GM19240 (cell line): ENCODE results near the gene SHTN1.

Source experiments
- DNase-seq: peaks from one replicate; pipeline ENCODE4 v3.0.0; 2011; ENCODE audit warnings: low spot score; ENCODE audit not compliant: insufficient read length

SHTN1 gene, protein sequence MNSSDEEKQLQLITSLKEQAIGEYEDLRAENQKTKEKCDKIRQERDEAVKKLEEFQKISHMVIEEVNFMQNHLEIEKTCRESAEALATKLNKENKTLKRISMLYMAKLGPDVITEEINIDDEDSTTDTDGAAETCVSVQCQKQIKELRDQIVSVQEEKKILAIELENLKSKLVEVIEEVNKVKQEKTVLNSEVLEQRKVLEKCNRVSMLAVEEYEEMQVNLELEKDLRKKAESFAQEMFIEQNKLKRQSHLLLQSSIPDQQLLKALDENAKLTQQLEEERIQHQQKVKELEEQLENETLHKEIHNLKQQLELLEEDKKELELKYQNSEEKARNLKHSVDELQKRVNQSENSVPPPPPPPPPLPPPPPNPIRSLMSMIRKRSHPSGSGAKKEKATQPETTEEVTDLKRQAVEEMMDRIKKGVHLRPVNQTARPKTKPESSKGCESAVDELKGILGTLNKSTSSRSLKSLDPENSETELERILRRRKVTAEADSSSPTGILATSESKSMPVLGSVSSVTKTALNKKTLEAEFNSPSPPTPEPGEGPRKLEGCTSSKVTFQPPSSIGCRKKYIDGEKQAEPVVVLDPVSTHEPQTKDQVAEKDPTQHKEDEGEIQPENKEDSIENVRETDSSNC

GRCh38 chr10:117005026-117005526, at the start of gene SHTN1:
Gene SHTN1 (minus strand): TSS chr10:117005187. CDS start chr10:117005079, 108 bp downstream.
- no peak for DNase-seq

- DNase-seq, result no peak
These were observed 48.5 kb upstream of the SHTN1 start for GRCh38 chr10:117053482-117053881.

GRCh38 chr10:117047947-117048346, 43.0 kb upstream of the SHTN1 start:
- no peak for DNase-seq

GRCh38 chr10:117016266-117016665, 11.3 kb upstream of the SHTN1 start:
- no peak for DNase-seq

DNA sequence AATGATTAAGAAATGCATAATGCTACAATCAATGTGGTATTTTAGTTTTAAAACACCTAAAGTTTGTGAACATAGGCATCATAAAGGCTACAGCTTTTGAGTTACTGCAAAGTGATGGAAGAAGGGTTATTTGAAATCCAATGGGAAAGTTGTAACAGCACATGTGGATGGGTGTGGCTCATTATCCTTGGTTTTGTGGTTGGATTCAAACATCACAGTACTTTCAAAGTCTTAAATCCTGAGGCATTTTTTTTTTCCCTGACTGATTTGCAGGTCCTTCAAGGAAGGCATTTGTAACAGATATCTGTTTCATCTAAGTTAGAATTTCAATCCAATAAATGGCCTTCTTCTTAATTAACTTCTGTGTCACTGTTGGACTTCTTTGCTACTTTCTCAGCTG, 9.8 kb upstream of the SHTN1 start:
- DNase-seq, result no peak

DNA sequence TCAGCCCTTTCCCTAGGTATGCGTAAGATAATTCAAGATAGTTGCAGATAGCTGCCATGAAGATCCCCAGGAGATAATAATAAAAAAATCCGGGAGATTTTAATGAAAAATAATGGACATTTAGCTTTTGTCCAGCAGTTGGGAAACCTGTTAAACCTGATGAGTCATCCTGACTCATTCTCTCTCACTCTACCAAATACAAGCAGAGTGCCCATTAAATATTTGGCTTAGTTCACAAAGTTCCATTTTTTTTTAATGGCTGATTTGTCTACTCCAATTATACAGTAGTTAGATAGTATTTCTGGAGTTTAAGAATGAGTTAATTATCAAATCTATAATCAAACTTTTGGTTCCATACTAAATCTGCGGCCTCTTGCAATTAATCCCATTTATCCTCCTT, 2.1 kb upstream of the SHTN1 start:
- DNase-seq, result no peak

- DNase-seq, result no peak
These were observed 604 bp upstream of the SHTN1 start for GRCh38 chr10:117005527-117006055.

DNA sequence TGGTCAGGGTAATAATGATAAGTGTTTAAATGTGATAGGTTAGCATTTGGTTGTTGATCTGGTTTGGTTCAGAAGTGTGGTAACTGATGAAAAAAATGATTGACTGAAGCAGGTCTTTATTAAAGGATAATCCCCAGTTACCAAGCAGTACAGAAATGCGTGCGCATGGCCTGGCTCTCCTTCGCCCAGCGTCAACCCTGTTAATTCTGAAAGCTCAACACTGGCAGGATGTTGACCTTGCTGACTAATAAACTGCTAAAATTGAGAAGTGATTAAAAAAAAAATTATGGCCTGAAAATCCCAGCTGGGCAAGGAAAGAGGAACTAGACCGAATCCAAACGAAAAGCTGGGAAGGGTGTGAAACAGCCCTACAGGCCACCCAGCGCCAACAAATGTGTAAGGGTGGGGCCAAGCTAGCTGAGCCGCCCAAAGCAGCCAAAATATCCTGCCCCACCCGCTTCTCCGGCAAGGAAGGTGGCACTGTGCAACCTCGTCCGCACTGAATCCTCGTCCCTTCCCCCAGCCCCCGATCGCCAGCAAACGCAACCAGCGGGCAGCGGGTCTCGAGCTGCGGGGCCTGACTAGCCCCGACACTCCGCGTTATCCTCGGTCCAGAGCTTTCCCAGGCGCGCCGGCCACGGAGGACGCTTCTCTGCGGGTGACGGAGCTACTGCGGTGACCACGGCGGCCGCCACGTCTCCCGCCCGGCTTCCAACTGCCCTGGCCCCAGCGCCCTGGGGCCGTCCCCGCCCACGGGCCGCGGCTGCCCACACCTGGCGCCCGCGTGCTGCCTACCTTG, 561 bp downstream of the SHTN1 start:
- no peak for DNase-seq

- DNase-seq, result no peak
These were observed 1.7 kb downstream of the SHTN1 start for GRCh38 chr10:117003336-117003735.

DNA sequence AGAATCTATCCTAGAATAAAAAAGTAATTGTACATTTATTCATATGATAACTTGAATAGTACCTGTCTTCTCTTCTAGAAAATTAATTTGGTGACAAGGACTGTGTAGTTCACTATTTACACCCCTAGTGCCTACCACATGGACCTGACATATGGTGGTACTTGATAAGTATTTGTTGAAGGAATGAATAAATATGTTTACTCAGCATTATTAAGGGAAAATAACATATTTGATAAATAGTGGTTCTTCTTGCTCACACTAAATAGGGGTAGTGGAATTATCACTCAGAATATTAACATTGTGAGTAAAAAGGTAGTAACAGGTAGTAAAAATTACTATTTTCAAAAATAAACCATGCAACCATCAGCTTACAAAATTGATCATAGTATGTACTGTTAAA, 2.8 kb downstream of the SHTN1 start:
- DNase-seq, result no peak

DNA sequence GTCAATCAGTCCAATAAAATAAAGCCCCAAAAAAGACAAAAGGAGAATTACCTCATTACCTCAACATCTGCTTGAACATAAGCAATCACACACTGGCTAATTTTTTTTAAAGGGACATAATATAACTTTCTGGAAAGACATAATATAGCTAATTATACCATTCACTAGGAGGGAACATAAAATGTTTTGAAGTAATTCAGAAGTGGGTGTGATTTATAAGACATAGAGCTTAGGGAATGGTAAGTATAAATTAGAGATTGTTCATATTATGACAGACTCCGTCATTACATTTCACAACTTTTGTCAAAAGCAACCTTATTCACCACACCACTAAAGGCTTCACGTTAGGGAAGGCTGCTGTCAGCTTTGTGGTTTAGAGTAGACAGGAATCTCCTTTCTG, 3.8 kb downstream of the SHTN1 start:
- DNase-seq, result no peak

DNA sequence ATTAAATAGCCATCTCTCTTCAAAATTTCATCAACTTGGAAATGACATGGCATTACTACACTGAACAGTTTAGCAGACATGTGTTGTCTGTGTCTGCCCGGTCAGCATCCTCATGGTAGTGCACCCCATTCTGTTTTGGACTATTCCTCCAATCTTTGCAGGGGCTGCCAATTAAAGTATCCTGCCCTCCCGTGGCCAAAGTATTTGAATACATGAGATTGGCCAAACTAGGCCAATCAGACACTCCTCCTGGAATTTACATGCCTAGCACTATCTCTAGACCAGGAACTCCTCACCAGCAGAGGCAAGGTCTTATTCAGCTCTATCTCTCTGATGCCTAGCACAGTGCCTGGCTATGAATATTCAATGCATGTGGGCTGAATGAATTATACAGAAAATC, 4.4 kb downstream of the SHTN1 start:
- DNase-seq, result no peak

- no peak for DNase-seq
These were observed 6.8 kb downstream of the SHTN1 start for GRCh38 chr10:116998172-116998571.

DNA sequence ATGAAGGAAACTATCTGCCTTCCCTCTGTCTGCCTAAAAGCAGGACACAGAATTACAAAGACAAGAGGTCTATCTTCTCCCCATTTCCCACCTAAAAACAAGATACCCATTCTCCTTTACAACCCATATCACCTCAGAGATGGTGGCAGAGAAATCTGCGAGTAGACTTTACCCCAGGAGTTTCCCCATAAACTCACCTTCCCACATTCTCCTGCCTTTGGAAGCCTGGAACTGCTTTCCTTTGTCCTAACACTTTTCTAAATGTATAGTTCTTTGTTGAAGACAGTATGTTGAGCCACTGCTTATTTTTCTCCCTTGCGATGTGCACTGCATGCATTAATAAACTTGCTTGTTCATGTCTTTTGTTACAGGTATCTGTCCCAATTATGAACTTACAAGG, 8.0 kb downstream of the SHTN1 start:
- DNase-seq, result no peak

DNA sequence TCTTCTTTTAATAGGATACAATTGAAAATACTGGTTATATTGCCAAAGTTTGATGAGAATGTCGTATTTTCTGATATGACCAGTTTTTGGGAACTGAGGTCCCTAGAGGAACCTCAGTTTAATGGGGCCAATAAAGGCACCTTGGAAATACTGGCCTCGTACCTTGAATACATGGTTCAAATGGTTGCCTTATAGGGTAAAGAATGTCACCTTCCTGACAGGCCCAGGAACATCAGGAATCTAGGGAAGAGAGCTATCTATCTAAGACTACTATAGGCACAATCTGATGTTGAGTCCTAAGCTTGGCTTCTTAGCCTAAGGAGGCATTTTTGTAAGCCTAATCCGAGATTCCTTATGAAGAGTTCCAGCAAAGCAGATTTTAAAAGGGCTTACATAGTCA, 9.3 kb downstream of the SHTN1 start:
- DNase-seq, result no peak

DNA sequence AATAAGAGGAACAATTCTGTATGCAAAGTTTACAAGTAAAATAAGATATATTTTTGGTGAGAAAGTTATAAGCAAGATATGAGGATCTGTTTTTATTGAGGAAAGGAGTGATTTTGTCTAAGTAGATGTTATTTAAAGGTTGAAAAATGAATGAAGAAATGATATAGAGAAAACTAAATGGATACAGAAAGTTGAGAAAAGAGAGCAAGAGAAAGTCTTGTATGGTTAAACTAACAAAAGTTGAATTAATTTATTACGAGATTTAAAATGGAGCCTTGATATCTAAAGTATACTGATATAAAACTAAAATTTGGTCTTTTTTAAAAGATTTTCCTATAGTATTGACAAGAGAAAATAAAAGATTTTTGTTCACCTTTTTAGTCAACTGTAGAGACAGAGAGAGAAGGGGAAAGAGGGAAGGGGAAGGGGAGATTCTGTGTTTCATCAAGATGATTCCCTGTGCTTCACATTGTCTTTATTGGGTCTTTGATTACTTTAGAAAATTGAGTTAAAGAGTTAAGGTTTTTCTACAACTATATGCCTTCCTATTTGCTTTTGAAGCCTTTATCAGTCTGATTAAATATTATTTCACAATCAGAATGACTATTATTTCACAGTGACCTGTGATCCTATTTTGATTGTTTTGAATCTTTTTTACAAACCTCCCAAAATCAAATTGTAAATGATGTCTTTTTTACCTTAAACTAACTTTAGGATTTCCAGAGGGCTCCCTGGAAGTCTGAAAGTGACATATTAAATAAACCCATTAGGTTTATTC, 10.7 kb downstream of the SHTN1 start:
- DNase-seq, result no peak

DNA sequence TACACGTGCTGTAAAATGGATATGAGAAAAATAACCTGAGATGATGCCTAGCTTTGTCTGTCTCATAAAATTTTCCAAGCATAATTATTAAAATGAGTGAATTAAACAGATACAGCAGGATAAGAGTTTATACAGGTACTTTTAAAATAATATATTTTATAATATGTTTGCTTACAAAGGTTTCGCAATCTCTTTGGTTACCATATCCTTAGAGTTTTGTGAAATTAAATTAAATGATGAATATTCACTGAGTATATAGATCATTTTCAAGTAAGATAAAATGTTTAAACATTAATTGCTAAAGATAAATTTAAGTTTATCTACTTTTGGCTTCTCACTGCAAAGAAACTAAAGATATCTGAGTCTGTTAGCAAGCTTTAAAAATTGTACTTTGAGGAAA, 11.4 kb downstream of the SHTN1 start:
- no peak for DNase-seq

DNA sequence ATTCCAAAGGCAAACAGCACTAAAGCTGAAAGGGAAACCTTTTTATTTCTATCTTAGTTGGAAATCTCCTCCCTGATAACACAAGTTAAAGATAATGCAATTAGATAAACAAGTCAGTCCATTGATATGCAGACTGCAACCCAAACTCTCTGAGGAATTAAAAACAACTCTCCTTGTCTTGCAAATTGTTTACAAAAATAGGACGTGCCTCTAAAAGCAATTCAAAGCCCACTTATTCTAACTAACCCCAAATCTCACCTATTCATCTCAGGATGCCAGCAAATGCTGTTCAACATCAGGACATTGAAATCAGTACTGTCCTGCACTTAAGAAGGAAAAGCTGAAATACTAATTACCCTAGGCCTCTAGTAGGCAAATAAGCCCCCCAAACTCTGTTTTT, 12.8 kb downstream of the SHTN1 start:
- no peak for DNase-seq

GRCh38 chr10:116990276-116990800, 14.6 kb downstream of the SHTN1 start:
- no peak for DNase-seq

- DNase-seq, result no peak
These were observed 15.5 kb downstream of the SHTN1 start for GRCh38 chr10:116989439-116989838.

- no peak for DNase-seq
These were observed 16.7 kb downstream of the SHTN1 start for GRCh38 chr10:116988311-116988710.
